GM10266 (cell line): ENCODE measurements around the gene DCLK2.

Experiments
- DNase-seq: peaks from one replicate; pipeline ENCODE4 v3.0.0; 2012; ENCODE audit errors: extremely low spot score
- TF ChIP-seq, protein P1 (sequence below): IDR thresholded peaks from 2 replicates; pipeline ENCODE4 v1.5.1; 2012; ENCODE audit warnings: mild to moderate bottlenecking, low read depth; ENCODE audit not compliant: control insufficient read depth, insufficient read depth; ENCODE audit errors: missing control alignments

Gene DCLK2

DNA sequence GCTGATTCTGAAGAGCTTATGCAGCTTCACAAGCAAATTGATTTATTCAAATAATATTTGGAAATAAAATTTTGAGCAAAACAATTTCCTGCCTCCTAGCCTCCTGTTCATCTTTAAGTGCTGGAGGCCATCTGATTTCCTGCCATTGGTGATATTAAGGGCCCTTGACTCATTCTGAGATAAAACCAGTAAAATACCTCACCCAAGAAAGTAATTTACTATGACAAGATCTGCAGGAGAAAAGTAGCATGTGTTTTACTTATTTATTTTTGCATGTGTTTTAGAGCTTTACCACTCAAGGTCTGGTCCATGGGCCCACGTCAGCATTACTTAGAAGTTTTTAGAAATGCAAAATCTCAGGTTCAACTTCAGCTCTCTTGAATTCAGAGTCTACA, 67.7 kb downstream of the DCLK2 start:
- DNase-seq: no peak
- TF ChIP-seq, protein P1, sequence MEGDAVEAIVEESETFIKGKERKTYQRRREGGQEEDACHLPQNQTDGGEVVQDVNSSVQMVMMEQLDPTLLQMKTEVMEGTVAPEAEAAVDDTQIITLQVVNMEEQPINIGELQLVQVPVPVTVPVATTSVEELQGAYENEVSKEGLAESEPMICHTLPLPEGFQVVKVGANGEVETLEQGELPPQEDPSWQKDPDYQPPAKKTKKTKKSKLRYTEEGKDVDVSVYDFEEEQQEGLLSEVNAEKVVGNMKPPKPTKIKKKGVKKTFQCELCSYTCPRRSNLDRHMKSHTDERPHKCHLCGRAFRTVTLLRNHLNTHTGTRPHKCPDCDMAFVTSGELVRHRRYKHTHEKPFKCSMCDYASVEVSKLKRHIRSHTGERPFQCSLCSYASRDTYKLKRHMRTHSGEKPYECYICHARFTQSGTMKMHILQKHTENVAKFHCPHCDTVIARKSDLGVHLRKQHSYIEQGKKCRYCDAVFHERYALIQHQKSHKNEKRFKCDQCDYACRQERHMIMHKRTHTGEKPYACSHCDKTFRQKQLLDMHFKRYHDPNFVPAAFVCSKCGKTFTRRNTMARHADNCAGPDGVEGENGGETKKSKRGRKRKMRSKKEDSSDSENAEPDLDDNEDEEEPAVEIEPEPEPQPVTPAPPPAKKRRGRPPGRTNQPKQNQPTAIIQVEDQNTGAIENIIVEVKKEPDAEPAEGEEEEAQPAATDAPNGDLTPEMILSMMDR: no peak

DNA sequence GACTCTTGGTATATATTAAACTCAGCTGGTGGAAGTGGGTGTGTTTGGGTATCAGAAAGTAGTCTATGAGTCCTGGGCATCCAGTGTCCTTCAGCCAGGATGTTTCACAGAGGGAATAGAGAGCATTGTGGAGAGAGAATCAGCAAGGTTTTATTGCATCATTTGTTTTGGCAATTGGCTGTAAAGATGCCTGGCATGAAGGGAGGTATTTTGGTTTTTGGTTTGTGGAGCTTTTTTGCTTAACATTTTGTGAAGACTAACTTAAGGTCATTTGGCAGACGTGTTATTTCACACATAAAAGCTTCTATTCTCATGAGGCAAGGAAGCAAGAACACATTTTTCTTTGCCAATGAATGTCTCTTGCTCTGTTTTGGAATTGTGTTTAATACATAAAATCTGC, 71.1 kb downstream of the DCLK2 start:
- TF ChIP-seq, protein P1: no peak
- DNase-seq: no peak

DNA sequence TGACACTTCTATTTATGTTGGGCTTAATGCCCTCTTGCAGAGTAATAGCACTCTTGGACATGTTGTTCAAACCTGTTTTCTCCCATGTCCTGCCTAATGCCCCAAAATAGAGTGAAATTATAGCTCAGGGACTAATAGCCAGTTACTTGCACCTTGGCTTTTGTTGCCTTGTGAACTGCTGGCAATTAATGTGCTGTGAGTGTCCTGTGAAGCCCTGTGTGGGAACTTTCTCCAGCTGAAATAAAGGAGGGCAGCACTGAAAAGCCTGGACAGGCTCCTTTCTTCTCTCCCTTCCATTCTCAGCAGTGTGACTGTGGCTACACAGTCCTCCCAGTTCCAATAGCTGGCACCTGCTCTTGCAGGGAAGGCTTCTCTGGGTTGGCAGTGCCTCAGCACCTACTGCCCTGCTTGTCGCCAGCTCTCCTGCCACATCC, 72.4 kb downstream of the DCLK2 start:
- DNase-seq: no peak
- TF ChIP-seq, protein P1: no peak

DNA sequence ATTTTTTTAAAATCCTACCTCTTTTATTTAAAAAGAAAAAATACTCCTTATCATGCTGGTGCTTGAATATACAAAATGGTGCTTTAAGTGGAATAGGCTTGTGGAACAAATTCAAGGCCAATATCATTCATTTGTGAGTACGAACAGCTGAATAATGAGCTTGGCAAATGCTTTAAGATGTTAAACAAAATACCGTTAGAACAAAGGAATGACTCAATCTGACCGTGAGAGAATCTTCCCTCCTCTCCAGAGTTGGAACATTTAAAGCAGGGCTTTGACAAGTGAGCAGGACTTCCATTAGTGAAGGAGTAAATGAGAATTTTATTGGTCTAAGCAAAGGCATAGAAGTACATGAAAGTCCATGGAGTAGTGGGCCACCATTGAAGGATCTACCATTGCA, 74.5 kb downstream of the DCLK2 start:
- TF ChIP-seq, protein P1: no peak
- no peak for DNase-seq

DNA sequence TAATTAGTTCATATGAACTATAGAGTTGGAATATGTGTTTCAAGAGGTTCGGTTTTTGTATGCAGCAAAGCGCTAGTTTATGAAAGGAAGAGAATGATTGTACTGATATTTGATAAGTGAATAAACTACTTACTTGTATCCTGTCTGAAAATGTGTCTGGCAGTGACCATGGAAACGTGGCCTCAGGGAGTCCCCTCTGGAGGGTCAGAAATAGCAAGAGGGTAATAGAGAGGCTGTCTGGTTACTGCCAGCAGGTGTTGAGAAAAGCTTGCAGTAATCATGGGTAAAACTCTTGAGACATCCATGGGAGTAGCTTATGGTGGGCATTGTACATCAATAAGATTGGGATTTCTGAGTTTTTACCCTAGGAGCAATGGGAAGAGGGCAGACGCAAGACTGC, 77.1 kb downstream of the DCLK2 start:
- TF ChIP-seq, protein P1: no peak
- no peak for DNase-seq

DNA sequence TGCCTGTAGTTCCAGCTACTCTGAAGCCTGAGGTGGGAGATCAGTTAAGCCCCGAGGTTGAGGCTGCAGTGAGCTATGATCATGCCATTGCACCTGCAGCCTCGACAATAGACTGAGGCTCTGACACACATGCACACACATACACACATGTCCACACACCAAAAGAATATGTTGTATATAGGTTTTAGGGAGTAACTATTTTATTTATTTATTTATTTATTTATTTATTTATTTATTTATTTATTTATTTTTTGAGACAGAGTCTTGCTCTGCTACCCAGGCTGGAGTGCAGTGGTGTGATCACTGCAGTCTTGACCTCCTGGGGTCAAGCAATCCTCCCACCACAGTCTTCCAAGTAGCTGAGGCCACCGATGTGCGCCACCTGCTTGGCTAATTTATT, 78.3 kb downstream of the DCLK2 start:
- DNase-seq: no peak

DNA sequence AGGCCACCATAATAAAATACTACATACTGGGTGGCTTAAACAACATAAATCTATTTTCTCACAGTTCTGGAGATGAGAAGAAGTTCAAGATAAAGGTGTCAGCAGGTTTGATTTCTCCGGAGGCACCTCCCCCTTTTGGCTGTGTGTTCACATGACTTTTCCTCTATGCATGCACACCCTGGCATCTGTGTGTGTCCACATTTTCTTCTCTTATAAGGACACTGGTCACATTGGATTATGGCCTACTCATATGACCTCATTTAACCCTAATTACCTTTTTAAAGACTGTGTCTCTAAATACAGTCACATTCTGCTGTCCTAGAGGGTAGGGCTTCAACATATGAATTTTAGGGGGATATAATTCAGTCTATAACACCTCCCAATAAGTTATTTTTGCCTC, 79.8 kb downstream of the DCLK2 start:
- DNase-seq: no peak

More for the DNA sequence above, 78.3 kb downstream of the DCLK2 start:
- TF ChIP-seq, protein P1: no peak

More for the DNA sequence above, 79.8 kb downstream of the DCLK2 start:
- TF ChIP-seq, protein P1: no peak
